ENCODE results near the gene OR14I1.

GRCh38 chr1:248730507-248731335 lies 28.2 kb upstream of the OR14I1 start:
- TF ChIP-seq POLR2A (IDR thresholded peaks at IDR 0.05) (no peak), CTCF (IDR thresholded peaks at IDR 0.05 in 8 of 11, conservative IDR thresholded peaks at IDR 0.05 in 3 of 11) (no peak)
